Measurements from ENCODE around the gene NDC1. TPM values are rescaled to one million over a fixed set of nuclear protein-coding genes. Genes with fewer than 3 reads are reported as not detected.

The NDC1 gene
- total RNA-seq, 4 donors from 2014 or later = 6.8 to 13.3 (median 11.1) TPM

GRCh38 chr1:53834776-53835175 is 3.3 kb downstream of the NDC1 start:
- TF ChIP-seq CTCF (IDR thresholded peaks at IDR 0.05) (no peak), POLR2A (IDR thresholded peaks at IDR 0.05) (no peak)
- intact Hi-C loops (cut with DNase I; ENCODE audit: low total_unique reads) = no loop called here

GRCh38 chr1:53833393-53833792 is 4.7 kb downstream of the NDC1 start:
- WGBS, 2 donors = 92 to 94% methylated on average over 4 of the region's 4 CpGs
- no peak for DNase-seq (ENCODE audit: low spot score in 2 of 2)
- intact Hi-C loops (cut with DNase I; ENCODE audit: low total_unique reads) = no loop called here
- no peak for TF ChIP-seq CTCF (IDR thresholded peaks at IDR 0.05)
- no peak for TF ChIP-seq POLR2A (IDR thresholded peaks at IDR 0.05)
- no peak overlapping the region for H3K4me3 ChIP-seq (ENCODE audit: low read depth, poor library complexity, severe bottlenecking)

More at GRCh38 chr1:53834776-53835175, 3.3 kb downstream of the NDC1 start:
- H3K4me3 ChIP-seq (ENCODE audit: low read depth, poor library complexity, severe bottlenecking) = no peak overlapping the region
- peak in 1 of 2 donors; percentile 66 for DNase-seq (ENCODE audit: low spot score in 2 of 2)
- WGBS, 2 donors = 90 to 94% methylated on average over 11 of the region's 11 CpGs

- DNase-seq (ENCODE audit: low spot score in 2 of 2) = no peak
- no peak overlapping the region for H3K4me3 ChIP-seq (ENCODE audit: low read depth, poor library complexity, severe bottlenecking)
- no peak for TF ChIP-seq POLR2A (IDR thresholded peaks at IDR 0.05)
- TF ChIP-seq CTCF (IDR thresholded peaks at IDR 0.05) = no peak
- WGBS, 2 donors = 94 to 95% methylated on average over 2 of the region's 2 CpGs
- intact Hi-C loops (cut with DNase I; ENCODE audit: low total_unique reads) = no loop called here
Measured at GRCh38 chr1:53826367-53826766, 11.7 kb downstream of the NDC1 start.

- 96 to 98% methylated on average over 6 of the region's 6 CpGs for WGBS, 2 donors
- TF ChIP-seq CTCF (IDR thresholded peaks at IDR 0.05) (no peak), POLR2A (IDR thresholded peaks at IDR 0.05) (no peak)
- intact Hi-C loops (cut with DNase I; ENCODE audit: low total_unique reads) = no loop called here
- DNase-seq (ENCODE audit: low spot score in 2 of 2) = no peak
- H3K4me3 ChIP-seq (ENCODE audit: low read depth, poor library complexity, severe bottlenecking) = no peak overlapping the region
Measured at GRCh38 chr1:53825306-53825705, 12.8 kb downstream of the NDC1 start.

- H3K4me3 ChIP-seq (ENCODE audit: low read depth, poor library complexity, severe bottlenecking) = no peak overlapping the region
- TF ChIP-seq CTCF (IDR thresholded peaks at IDR 0.05) = no peak
- TF ChIP-seq POLR2A (IDR thresholded peaks at IDR 0.05) = no peak
- intact Hi-C loops (cut with DNase I; ENCODE audit: low total_unique reads) = no loop called here
- 69 to 74% methylated on average over 3 of the region's 3 CpGs for WGBS, 2 donors
- no peak for DNase-seq (ENCODE audit: low spot score in 2 of 2)
Measured at GRCh38 chr1:53822931-53823330, 15.2 kb downstream of the NDC1 start.

- no peak overlapping the region for H3K4me3 ChIP-seq (ENCODE audit: low read depth, poor library complexity, severe bottlenecking)
- DNase-seq (ENCODE audit: low spot score in 2 of 2) = no peak
- intact Hi-C loops (cut with DNase I; ENCODE audit: low total_unique reads) = no loop called here
- WGBS, 2 donors = 93 to 96% methylated on average over 5 of the region's 5 CpGs
- TF ChIP-seq CTCF (IDR thresholded peaks at IDR 0.05) (no peak), POLR2A (IDR thresholded peaks at IDR 0.05) (no peak)
Measured at GRCh38 chr1:53821380-53821779, 16.7 kb downstream of the NDC1 start.
